Activated T-helper 1 cell treated with anti-CD3 and anti-CD28 coated beads, Interleukin-12 subunit alpha, Interleukin-12 subunit beta, Interleukin-2, Interleukin-4 antibody, amounts not matched to agents 30 ng/mL and 10 ng/mL and 1 ng/mL, durations not matched to agents 14 hours and 24 hours and 36 hours (primary cell): ENCODE data around the gene GALNT18. TPM values are rescaled to one million over a fixed set of nuclear protein-coding genes. Genes with fewer than 3 reads are reported as not detected.

Source experiments
- DNase-seq: peaks from one replicate; pipeline ENCODE4 v3.0.0; 2021; ENCODE audit warnings: low spot score
- H3K27ac Mint-ChIP-seq: one replicate; pipeline ENCODE4 v1.8.0; 2021; ENCODE audit warnings: mild to moderate bottlenecking, mixed read lengths
- H3K27me3 Mint-ChIP-seq: one replicate; pipeline ENCODE4 v1.8.0; 2022; ENCODE audit warnings: mild to moderate bottlenecking, moderate library complexity, mixed read lengths; ENCODE audit not compliant: insufficient read depth
- H3K36me3 Mint-ChIP-seq: one replicate; pipeline ENCODE4 v1.8.0; 2021; ENCODE audit warnings: low read depth, mixed read lengths
- H3K4me1 Mint-ChIP-seq: one replicate; pipeline ENCODE4 v1.8.0; 2021; ENCODE audit warnings: low read depth, mixed read lengths
- H3K4me3 Mint-ChIP-seq: one replicate; pipeline ENCODE4 v1.8.0; 2021; ENCODE audit warnings: mild to moderate bottlenecking, moderate library complexity, mixed read lengths
- H3K9me3 Mint-ChIP-seq: one replicate; pipeline ENCODE4 v1.8.0; 2021; ENCODE audit warnings: mixed read lengths
- intact Hi-C: fragments of 100-400 bp; cut with micrococcal nuclease; formaldehyde crosslinking; loops from one replicate; pipeline ENCODE4 v1.15.1; 2024
- total RNA-seq: library from RNA; stranded (reverse); gene quantifications from 2 replicates; pipeline ENCODE4 v1.2.3, GENCODE V29; 2022

Gene GALNT18
- total RNA-seq, 1 donor from 2014 or later: 5.3 TPM

- H3K9me3 Mint-ChIP-seq: no peaks in the 10 kb centered on the region
- no peak for DNase-seq
- H3K27ac Mint-ChIP-seq: no peak overlapping the region
- intact Hi-C loops: loop anchor here (2.0 kb wide), 1 partner anchor 52 kb away; no protein-coding TSS in a partner anchor
- H3K36me3 Mint-ChIP-seq: no peaks in the 10 kb centered on the region
- no peaks in the 10 kb centered on the region for H3K27me3 Mint-ChIP-seq
- no peak overlapping the region for H3K4me3 Mint-ChIP-seq
- H3K4me1 Mint-ChIP-seq: peaks cover 30% of the 10 kb centered on the region
Measured at GRCh38 chr11:11568651-11569229, 53.1 kb downstream of the GALNT18 start.

GRCh38 chr11:11567936-11568650 lies 53.7 kb downstream of the GALNT18 start:
- H3K27ac Mint-ChIP-seq: peak overlapping the region; percentile 57
- no peaks in the 10 kb centered on the region for H3K9me3 Mint-ChIP-seq
- H3K4me3 Mint-ChIP-seq: no peak overlapping the region
- intact Hi-C loops: loop anchor here (2.0 kb wide), 1 partner anchor 53 kb away; no protein-coding TSS in a partner anchor
- H3K27me3 Mint-ChIP-seq: no peaks in the 10 kb centered on the region
- H3K36me3 Mint-ChIP-seq: no peaks in the 10 kb centered on the region
- peaks cover 30% of the 10 kb centered on the region for H3K4me1 Mint-ChIP-seq
- no peak for DNase-seq

- no peaks in the 10 kb centered on the region for H3K27me3 Mint-ChIP-seq
- H3K9me3 Mint-ChIP-seq: no peaks in the 10 kb centered on the region
- H3K4me1 Mint-ChIP-seq: peaks cover 26% of the 10 kb centered on the region
- DNase-seq: no peak
- no peak overlapping the region for H3K4me3 Mint-ChIP-seq
- H3K27ac Mint-ChIP-seq: no peak overlapping the region
- H3K36me3 Mint-ChIP-seq: no peaks in the 10 kb centered on the region
- intact Hi-C loops: no loop called here
Measured at GRCh38 chr11:11565636-11566035, 56.2 kb downstream of the GALNT18 start.

GRCh38 chr11:11563200-11563975 lies 58.4 kb downstream of the GALNT18 start:
- Mint-ChIP-seq H3K36me3 (no peaks in the 10 kb centered on the region), H3K4me3 (no peak overlapping the region)
- no peak for DNase-seq

GRCh38 chr11:11561991-11562390 lies 59.8 kb downstream of the GALNT18 start:
- no peak overlapping the region for H3K4me3 Mint-ChIP-seq
- no peaks in the 10 kb centered on the region for H3K9me3 Mint-ChIP-seq
- no peak for DNase-seq
- H3K27ac Mint-ChIP-seq: no peak overlapping the region
- no peaks in the 10 kb centered on the region for H3K4me1 Mint-ChIP-seq
- intact Hi-C loops: no loop called here
- H3K27me3 Mint-ChIP-seq: no peaks in the 10 kb centered on the region
- H3K36me3 Mint-ChIP-seq: no peaks in the 10 kb centered on the region

More at GRCh38 chr11:11563200-11563975, 58.4 kb downstream of the GALNT18 start:
- intact Hi-C loops: no loop called here
- Mint-ChIP-seq H3K9me3 (no peaks in the 10 kb centered on the region), H3K27ac (no peak overlapping the region), H3K27me3 (no peaks in the 10 kb centered on the region), H3K4me1 (peaks cover 8% of the 10 kb centered on the region)

GRCh38 chr11:11558826-11559225 lies 63.0 kb downstream of the GALNT18 start:
- Mint-ChIP-seq H3K4me3 (no peak overlapping the region), H3K27me3 (no peaks in the 10 kb centered on the region), H3K4me1 (no peaks in the 10 kb centered on the region), H3K9me3 (no peaks in the 10 kb centered on the region), H3K27ac (no peak overlapping the region), H3K36me3 (no peaks in the 10 kb centered on the region)
- no peak for DNase-seq
- intact Hi-C loops: no loop called here

GRCh38 chr11:11558396-11558795 lies 63.4 kb downstream of the GALNT18 start:
- Mint-ChIP-seq H3K27me3 (no peaks in the 10 kb centered on the region), H3K4me3 (no peak overlapping the region), H3K9me3 (no peaks in the 10 kb centered on the region), H3K36me3 (no peaks in the 10 kb centered on the region), H3K4me1 (no peaks in the 10 kb centered on the region), H3K27ac (no peak overlapping the region)
- DNase-seq: no peak
- intact Hi-C loops: no loop called here

- Mint-ChIP-seq H3K9me3 (no peaks in the 10 kb centered on the region), H3K27ac (no peak overlapping the region), H3K36me3 (no peaks in the 10 kb centered on the region), H3K4me3 (no peak overlapping the region), H3K27me3 (no peaks in the 10 kb centered on the region), H3K4me1 (no peaks in the 10 kb centered on the region)
- intact Hi-C loops: no loop called here
- no peak for DNase-seq
Measured at GRCh38 chr11:11555208-11555607, 66.6 kb downstream of the GALNT18 start.

- no peaks in the 10 kb centered on the region for H3K27me3 Mint-ChIP-seq
- H3K4me3 Mint-ChIP-seq: no peak overlapping the region
- H3K27ac Mint-ChIP-seq: no peak overlapping the region
- no peaks in the 10 kb centered on the region for H3K9me3 Mint-ChIP-seq
- intact Hi-C loops: no loop called here
- H3K36me3 Mint-ChIP-seq: no peaks in the 10 kb centered on the region
- no peaks in the 10 kb centered on the region for H3K4me1 Mint-ChIP-seq
- no peak for DNase-seq
Measured at GRCh38 chr11:11553573-11553972, 68.2 kb downstream of the GALNT18 start.

GRCh38 chr11:11552529-11553087 lies 69.2 kb downstream of the GALNT18 start:
- H3K36me3 Mint-ChIP-seq: no peaks in the 10 kb centered on the region
- intact Hi-C loops: no loop called here
- no peak overlapping the region for H3K27ac Mint-ChIP-seq
- no peak for DNase-seq
- no peaks in the 10 kb centered on the region for H3K9me3 Mint-ChIP-seq
- H3K4me3 Mint-ChIP-seq: no peak overlapping the region
- no peaks in the 10 kb centered on the region for H3K4me1 Mint-ChIP-seq
- no peaks in the 10 kb centered on the region for H3K27me3 Mint-ChIP-seq

GRCh38 chr11:11550534-11550933 lies 71.3 kb downstream of the GALNT18 start:
- H3K4me3 Mint-ChIP-seq: no peak overlapping the region
- intact Hi-C loops: no loop called here
- H3K36me3 Mint-ChIP-seq: no peaks in the 10 kb centered on the region
- DNase-seq: no peak
- H3K9me3 Mint-ChIP-seq: no peaks in the 10 kb centered on the region
- peaks cover 1% of the 10 kb centered on the region for H3K27me3 Mint-ChIP-seq
- no peak overlapping the region for H3K27ac Mint-ChIP-seq
- H3K4me1 Mint-ChIP-seq: no peaks in the 10 kb centered on the region

- intact Hi-C loops: no loop called here
- DNase-seq: no peak
- Mint-ChIP-seq H3K9me3 (no peaks in the 10 kb centered on the region), H3K27ac (no peak overlapping the region), H3K36me3 (no peaks in the 10 kb centered on the region), H3K4me3 (no peak overlapping the region), H3K4me1 (no peaks in the 10 kb centered on the region), H3K27me3 (peaks cover 1% of the 10 kb centered on the region)
Measured at GRCh38 chr11:11545285-11546275, 76.2 kb downstream of the GALNT18 start.
